ENCODE results near the gene CLTB. TPM values are rescaled to one million over a fixed set of nuclear protein-coding genes. Genes with fewer than 3 reads are reported as not detected.

Gene CLTB
- total RNA-seq, 1 experiment from 2014 or later = 354 TPM

GRCh38 chr5:176394881-176395675 lies 21.3 kb downstream of the CLTB start:
- ChIA-PET POLR2A (ENCODE audit: unreplicated experiment) (no interaction called here), CTCF (no interaction called here)
- H3K27me3 ChIP-seq (ENCODE audit: low read length) = no peaks in the 10 kb centered on the region
- no peak overlapping the region for H3K4me3 ChIP-seq (ENCODE audit: low read length)
- TF ChIP-seq EZH2 (IDR thresholded peaks at IDR 0.05; ENCODE audit: low read length, unreplicated experiment) (no peak), CTCF (conservative IDR thresholded peaks at IDR 0.05; ENCODE audit: low read depth, low read length) (no peak), EZH2phosphoT487 (IDR thresholded peaks at IDR 0.05; ENCODE audit: borderline replicate concordance, low read length) (no peak)
- peaks cover 12% of the 10 kb centered on the region for H3K79me2 ChIP-seq (ENCODE audit: low read length)
- H3K4me2 ChIP-seq (ENCODE audit: low read length) = no peak overlapping the region
- H3K36me3 ChIP-seq (ENCODE audit: low read depth, low read length) = peaks cover 27% of the 10 kb centered on the region
- H3F3A ChIP-seq (ENCODE audit: low read length, unreplicated experiment) = no peaks in the 10 kb centered on the region
- H3K9ac ChIP-seq (ENCODE audit: low read length) = no peak overlapping the region
- DNase-seq = no peak
- no peaks in the 10 kb centered on the region for H4K20me1 ChIP-seq (ENCODE audit: low read length)
- no TSS peak for BruUV-seq (replicated peaks)
- H3K9me3 ChIP-seq (ENCODE audit: low read length) = no peaks in the 10 kb centered on the region
- no peak for ATAC-seq
- no peaks in the 10 kb centered on the region for H3K9me2 ChIP-seq (replicated peaks; ENCODE audit: low read length)
- no peak overlapping the region for H2AFZ ChIP-seq (ENCODE audit: low read length)
- H3K4me1 ChIP-seq (ENCODE audit: insufficient read depth, low read length) = peaks cover 1% of the 10 kb centered on the region
- intact Hi-C loops (cut with micrococcal nuclease) = no loop called here
- H3K27ac ChIP-seq (ENCODE audit: low read length) = no peak overlapping the region

- no peak overlapping the region for H3K27ac ChIP-seq (ENCODE audit: low read length)
- TF ChIP-seq CTCF (conservative IDR thresholded peaks at IDR 0.05; ENCODE audit: low read depth, low read length) = no peak
- no peak for TF ChIP-seq EZH2phosphoT487 (IDR thresholded peaks at IDR 0.05; ENCODE audit: borderline replicate concordance, low read length)
- TF ChIP-seq EZH2 (IDR thresholded peaks at IDR 0.05; ENCODE audit: low read length, unreplicated experiment) = no peak
- BruUV-seq (replicated peaks) = no TSS peak
- intact Hi-C loops (cut with micrococcal nuclease) = no loop called here
- H3F3A ChIP-seq (ENCODE audit: low read length, unreplicated experiment) = no peaks in the 10 kb centered on the region
- peaks cover 21% of the 10 kb centered on the region for H3K79me2 ChIP-seq (ENCODE audit: low read length)
- ChIA-PET POLR2A (ENCODE audit: unreplicated experiment) (no interaction called here), CTCF (no interaction called here)
- DNase-seq = no peak
- no peaks in the 10 kb centered on the region for H3K9me2 ChIP-seq (replicated peaks; ENCODE audit: low read length)
- no peak overlapping the region for H3K4me3 ChIP-seq (ENCODE audit: low read length)
- H3K27me3 ChIP-seq (ENCODE audit: low read length) = no peaks in the 10 kb centered on the region
- H4K20me1 ChIP-seq (ENCODE audit: low read length) = no peaks in the 10 kb centered on the region
- H3K4me1 ChIP-seq (ENCODE audit: insufficient read depth, low read length) = no peaks in the 10 kb centered on the region
- H2AFZ ChIP-seq (ENCODE audit: low read length) = no peak overlapping the region
- H3K36me3 ChIP-seq (ENCODE audit: low read depth, low read length) = peaks cover 27% of the 10 kb centered on the region
- ATAC-seq = no peak
- H3K9me3 ChIP-seq (ENCODE audit: low read length) = no peaks in the 10 kb centered on the region
- no peak overlapping the region for H3K4me2 ChIP-seq (ENCODE audit: low read length)
- no peak overlapping the region for H3K9ac ChIP-seq (ENCODE audit: low read length)
These were observed 22.2 kb downstream of the CLTB start for GRCh38 chr5:176394096-176394495.

- POLR2A ChIA-PET (ENCODE audit: unreplicated experiment) = no interaction called here
These were observed 23.8 kb downstream of the CLTB start for GRCh38 chr5:176392526-176392925.

More at GRCh38 chr5:176392526-176392925, 23.8 kb downstream of the CLTB start:
- no TSS peak for BruUV-seq (replicated peaks)
- H2AFZ ChIP-seq (ENCODE audit: low read length) = no peak overlapping the region
- H3K27ac ChIP-seq (ENCODE audit: low read length) = no peak overlapping the region
- TF ChIP-seq EZH2phosphoT487 (IDR thresholded peaks at IDR 0.05; ENCODE audit: borderline replicate concordance, low read length) = no peak
- no peak for TF ChIP-seq CTCF (conservative IDR thresholded peaks at IDR 0.05; ENCODE audit: low read depth, low read length)
- no peak for TF ChIP-seq EZH2 (IDR thresholded peaks at IDR 0.05; ENCODE audit: low read length, unreplicated experiment)
- H3F3A ChIP-seq (ENCODE audit: low read length, unreplicated experiment) = no peaks in the 10 kb centered on the region
- intact Hi-C loops (cut with micrococcal nuclease) = no loop called here
- H3K4me1 ChIP-seq (ENCODE audit: insufficient read depth, low read length) = no peaks in the 10 kb centered on the region
- H3K4me3 ChIP-seq (ENCODE audit: low read length) = no peak overlapping the region
- CTCF ChIA-PET = no interaction called here
- H3K9me2 ChIP-seq (replicated peaks; ENCODE audit: low read length) = no peaks in the 10 kb centered on the region
- H3K27me3 ChIP-seq (ENCODE audit: low read length) = no peaks in the 10 kb centered on the region
- H3K79me2 ChIP-seq (ENCODE audit: low read length) = peaks cover 31% of the 10 kb centered on the region
- H3K9me3 ChIP-seq (ENCODE audit: low read length) = no peaks in the 10 kb centered on the region
- no peak overlapping the region for H3K4me2 ChIP-seq (ENCODE audit: low read length)
- ATAC-seq = no peak
- no peak for DNase-seq
- H4K20me1 ChIP-seq (ENCODE audit: low read length) = peaks cover 3% of the 10 kb centered on the region; the same call in 1 of the 2 replicates
- no peak overlapping the region for H3K9ac ChIP-seq (ENCODE audit: low read length)
- H3K36me3 ChIP-seq (ENCODE audit: low read depth, low read length) = peaks cover 29% of the 10 kb centered on the region
